K562 (cell line): Measurements from ENCODE around the gene SLC7A8. TPM values are rescaled to one million over a fixed set of nuclear protein-coding genes. Genes with fewer than 3 reads are reported as not detected.
A peak's percentile ranks its signal among the peaks of the same experiment; 100 is the strongest.

ENCODE experiments used
- DEAF1 ChIP-seq: fragments of 450-650 bp; formaldehyde crosslinking; IDR thresholded peaks from 2 replicates; pipeline ENCODE4 v1.4.0; 2020; ENCODE audit warnings: mild to moderate bottlenecking, moderate library complexity
- EHMT2 ChIP-seq: fragments of 450-650 bp; IDR thresholded peaks from 2 replicates; pipeline ENCODE4 v1.6.1; 2018; ENCODE audit warnings: antibody characterized with exemption
- FOS ChIP-seq: IDR thresholded peaks from 3 replicates; pipeline ENCODE4 v1.6.1; 2011; ENCODE audit not compliant: insufficient read length; ENCODE audit errors: extremely low read depth
- FOXP1 ChIP-seq: sonication (generic); formaldehyde crosslinking; IDR thresholded peaks from 2 replicates; pipeline ENCODE4 v1.8.0; 2022; ENCODE audit warnings: mild to moderate bottlenecking, missing genetic modification reagents
- IRF1 ChIP-seq: sonication (generic); formaldehyde crosslinking; IDR thresholded peaks from 2 replicates; pipeline ENCODE4 v1.8.0; 2022; ENCODE audit warnings: missing genetic modification reagents, mild to moderate bottlenecking, borderline replicate concordance
- MCM3 ChIP-seq: fragments of 450-650 bp; IDR thresholded peaks from 2 replicates; pipeline ENCODE4 v1.6.1; 2016
- MCM7 ChIP-seq, 2 experiments: fragments of 450-650 bp; IDR thresholded peaks; 2 replicates each; pipeline ENCODE4 v1.6.1; 2016 to 2018
- OTX1 ChIP-seq: fragments of 450-650 bp; formaldehyde crosslinking; IDR thresholded peaks from 2 replicates; pipeline ENCODE4 v1.4.0; 2022; ENCODE audit warnings: mild to moderate bottlenecking
- POLR3A ChIP-seq: IDR thresholded peaks from 2 replicates; pipeline ENCODE4 v1.6.1; 2011; ENCODE audit warnings: borderline replicate concordance, mild to moderate bottlenecking, moderate library complexity; ENCODE audit not compliant: insufficient read length, insufficient read depth; ENCODE audit errors: extremely low read depth
- PTRF ChIP-seq: fragments of 450-650 bp; IDR thresholded peaks from 2 replicates; pipeline ENCODE4 v1.6.1; 2016; ENCODE audit warnings: mild to moderate bottlenecking, missing genetic modification characterization, missing compliant biosample characterization
- RBFOX2 ChIP-seq: fragments of 200-400 bp; formaldehyde crosslinking; IDR thresholded peaks from 2 replicates; pipeline ENCODE4 v1.6.1; 2017; ENCODE audit warnings: low read depth, mild to moderate bottlenecking, low read length, moderate library complexity
- RBM14 ChIP-seq: fragments of 200-400 bp; formaldehyde crosslinking; IDR thresholded peaks from 2 replicates; pipeline ENCODE4 v1.6.1; 2018; ENCODE audit warnings: low read depth, mild to moderate bottlenecking, low read length, moderate library complexity, borderline replicate concordance; ENCODE audit not compliant: insufficient read depth
- RBM25 ChIP-seq: fragments of 200-400 bp; formaldehyde crosslinking; IDR thresholded peaks from 2 replicates; pipeline ENCODE4 v1.6.1; 2018; ENCODE audit warnings: low read length, low read depth, moderate library complexity; ENCODE audit not compliant: severe bottlenecking
- RCOR1 ChIP-seq, 2 experiments: IDR thresholded peaks; 2 replicates each; pipeline ENCODE4 v1.6.1; 2012; ENCODE audit warnings: low read depth in 2 of 2, low read length in 2 of 2, borderline replicate concordance in 1 of 2, improper control_type of control experiment in 1 of 2
- SAP30 ChIP-seq: fragments of 200-600 bp; sonication (generic); IDR thresholded peaks from 2 replicates; pipeline ENCODE4 v1.6.1; 2012; ENCODE audit warnings: borderline replicate concordance, low read depth, mild to moderate bottlenecking, moderate library complexity, low read length, control low read depth, inconsistent platforms; ENCODE audit not compliant: insufficient read depth, poor library complexity, severe bottlenecking
- SETDB1 ChIP-seq: IDR thresholded peaks from one replicate; pipeline ENCODE4 v1.6.1; 2012; ENCODE audit warnings: low read length, control low read depth, inconsistent platforms
- SMARCC2 ChIP-seq: fragments of 450-650 bp; IDR thresholded peaks from 2 replicates; pipeline ENCODE4 v1.6.1; 2017; ENCODE audit warnings: antibody characterized with exemption, moderate library complexity, mild to moderate bottlenecking, low read depth
- TAF7 ChIP-seq: fragments of 450-650 bp; IDR thresholded peaks from 2 replicates; pipeline ENCODE4 v1.6.1; 2016; ENCODE audit warnings: missing genetic modification characterization, missing compliant biosample characterization
- ZBTB12 ChIP-seq: fragments of 250-450 bp; sonication (Bioruptor Pico); IDR thresholded peaks from 2 replicates; pipeline ENCODE4 v1.4.0; 2020
- ZBTB17 ChIP-seq: fragments of 450-650 bp; formaldehyde crosslinking; IDR thresholded peaks from 2 replicates; pipeline ENCODE4 v1.4.0; 2020; ENCODE audit warnings: mild to moderate bottlenecking
- ZNF140 ChIP-seq: fragments of 250-450 bp; sonication (Bioruptor Pico); IDR thresholded peaks from 2 replicates; pipeline ENCODE4 v1.8.0; 2021; ENCODE audit warnings: moderate library complexity, mild to moderate bottlenecking, inconsistent platforms
- ZNF274 ChIP-seq: IDR thresholded peaks from 2 replicates; pipeline ENCODE4 v1.6.1; 2011; ENCODE audit warnings: low read depth, mild to moderate bottlenecking, low read length, moderate library complexity, borderline replicate concordance
- ZNF431 ChIP-seq: sonication (generic); formaldehyde crosslinking; IDR thresholded peaks from 2 replicates; pipeline ENCODE4 v1.8.0; 2022; ENCODE audit warnings: mild to moderate bottlenecking, missing genetic modification reagents
- polyA plus RNA-seq, 8 experiments: library from polyadenylated mRNA; depleted of rRNA in 4 of 8; stranded (reverse) in 5 of 8; unstranded in 3 of 8; fragments of >200 nt; fragmentation: Nextera tagmentation in 2 of 8; fragmentation: Illumina TruSeq in 1 of 8; extraction: Ambion mirVana in 2 of 8; extraction: Trizol in 1 of 8; gene quantifications; 2 replicates each; pipeline versions ENCODE4 v1.2.1 to v1.2.3, GENCODE V29; 2011 to 2014; ENCODE audit warnings: inconsistent platforms in 1 of 8, missing spikeins in 1 of 8
- total RNA-seq, 7 experiments: library from RNA; depleted of rRNA in 6 of 7; stranded (reverse); fragments of >200 nt in 6 of 7; fragmentation: Illumina TruSeq in 2 of 7; extraction: Trizol in 2 of 7; gene quantifications; 2 replicates each; pipeline versions ENCODE4 v1.2.1 to v1.2.3, GENCODE V29; 2011 to 2021; ENCODE audit warnings: low replicate concordance in 1 of 7
- TF ChIP-seq, protein P1 (sequence below): fragments of 450-650 bp; formaldehyde crosslinking; IDR thresholded peaks from 2 replicates; pipeline ENCODE4 v1.4.0; 2020; ENCODE audit warnings: mild to moderate bottlenecking

SLC7A8 gene
- total and polyA plus RNA-seq, 9 of the 15 experiments (the other 6 are each of a cell fraction or from before 2014, with no cell fraction given) = 2.0 to 33.0 (median 6.0) TPM

GRCh38 chr14:23112359-23113178 is 70.9 kb downstream of the SLC7A8 start (continued):
- TF ChIP-seq IRF1 (no peak), OTX1 (CRISPR knock-in tag) (peak; percentile 60), ZBTB12 (CRISPR knock-in tag) (0 out of 2 replicates have a peak, but pooled peaks have one; percentile 36), TAF7 (tag) (no peak), RBM25 (no peak), POLR3A (no peak), SMARCC2 (peak; percentile 94), ZNF274 (peak; percentile 51; the same call in 1 of the 2 replicates), ZNF140 (no peak), RCOR1 (IDR thresholded peaks at IDR 0.05; ENCODE audit: borderline replicate concordance in 1 of 2, low read depth in 2 of 2, low read length in 2 of 2) (peak; percentile 100), SETDB1 (no peak), ZBTB17 (CRISPR knock-in tag) (peak; percentile 56; the same call in 1 of the 2 replicates), ZNF431 (CRISPR knock-in tag) (no peak; the same call in 1 of the 2 replicates), RBM14 (no peak), FOXP1 (CRISPR knock-in tag) (peak; percentile 75; the same call in 1 of the 2 replicates), MCM7 (IDR thresholded peaks at IDR 0.05) (no peak), MCM3 (no peak), FOS (peak; percentile 1), PTRF (tag) (no peak), RBFOX2 (no peak), EHMT2 (no peak), SAP30 (no peak), DEAF1 (CRISPR knock-in tag) (no peak)
- TF ChIP-seq, protein P1, sequence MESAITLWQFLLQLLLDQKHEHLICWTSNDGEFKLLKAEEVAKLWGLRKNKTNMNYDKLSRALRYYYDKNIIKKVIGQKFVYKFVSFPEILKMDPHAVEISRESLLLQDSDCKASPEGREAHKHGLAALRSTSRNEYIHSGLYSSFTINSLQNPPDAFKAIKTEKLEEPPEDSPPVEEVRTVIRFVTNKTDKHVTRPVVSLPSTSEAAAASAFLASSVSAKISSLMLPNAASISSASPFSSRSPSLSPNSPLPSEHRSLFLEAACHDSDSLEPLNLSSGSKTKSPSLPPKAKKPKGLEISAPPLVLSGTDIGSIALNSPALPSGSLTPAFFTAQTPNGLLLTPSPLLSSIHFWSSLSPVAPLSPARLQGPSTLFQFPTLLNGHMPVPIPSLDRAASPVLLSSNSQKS (CRISPR knock-in tag) = no peak
